GM21528 (cell line): ENCODE measurements around the gene LARP4.
A peak's percentile ranks its signal among the peaks of the same experiment; 100 is the strongest.
"Not testable (repeated sequence)": the region's sequence is repeated elsewhere in the genome, so short reads cannot be mapped to it uniquely, and the experiment has no call there.

Source experiments
- ATAC-seq: cut with Tn5 transposase; IDR thresholded peaks from one replicate; pipeline ENCODE4 v1.9.1; 2021; ENCODE audit warnings: mild to moderate bottlenecking, moderate library complexity; ENCODE audit not compliant: unreplicated experiment, low FRiP score

The LARP4 gene

GRCh38 chr12:50400638-50401499, at the start of gene LARP4:
TSS of gene LARP4 (plus strand) at chr12:50400885. CDS start at chr12:50401011, 126 bp downstream.
- ATAC-seq: peak; percentile 91

- no peak for ATAC-seq
Observed at GRCh38 chr12:50351120-50352043, 49.3 kb upstream of the LARP4 start.

GRCh38 chr12:50353404-50353803, 47.3 kb upstream of the LARP4 start:
- no peak for ATAC-seq

- ATAC-seq: no peak
Observed at GRCh38 chr12:50353869-50354593, 46.7 kb upstream of the LARP4 start.

GRCh38 chr12:50354908-50355307, 45.8 kb upstream of the LARP4 start:
- no peak for ATAC-seq

GRCh38 chr12:50355365-50355764, 45.3 kb upstream of the LARP4 start:
- no peak for ATAC-seq

GRCh38 chr12:50362671-50363070, 38.0 kb upstream of the LARP4 start:
- no peak for ATAC-seq

- ATAC-seq: no peak
Observed at GRCh38 chr12:50363141-50363540, 37.5 kb upstream of the LARP4 start.

GRCh38 chr12:50365709-50366406, 34.8 kb upstream of the LARP4 start:
- no peak for ATAC-seq

GRCh38 chr12:50370672-50371071, 30.0 kb upstream of the LARP4 start:
- ATAC-seq: not testable (repeated sequence)

GRCh38 chr12:50375802-50376201, 24.9 kb upstream of the LARP4 start:
- no peak for ATAC-seq

- no peak for ATAC-seq
Observed at GRCh38 chr12:50380761-50381325, 19.8 kb upstream of the LARP4 start.

GRCh38 chr12:50387487-50387886, 13.2 kb upstream of the LARP4 start:
- ATAC-seq: no peak

- ATAC-seq: no peak
Observed at GRCh38 chr12:50387972-50388478, 12.7 kb upstream of the LARP4 start.

- not testable (repeated sequence) for ATAC-seq
Observed at GRCh38 chr12:50388793-50389192, 11.9 kb upstream of the LARP4 start.

GRCh38 chr12:50390316-50390741, 10.4 kb upstream of the LARP4 start:
- no peak for ATAC-seq

- no peak for ATAC-seq
Observed at GRCh38 chr12:50394469-50395029, 6.1 kb upstream of the LARP4 start.

GRCh38 chr12:50397117-50397650, 3.5 kb upstream of the LARP4 start:
- no peak for ATAC-seq

- ATAC-seq: no peak
Observed at GRCh38 chr12:50398931-50399330, 1.8 kb upstream of the LARP4 start.
